Lower leg skin (tissue), 3 donors: ENCODE data around the gene ARHGEF1.

Source experiments
- POLR2A ChIP-seq, 2 donors: fragments of 450-650 bp; IDR thresholded peaks; one replicate each; pipeline ENCODE4 v1.6.1; 2016 to 2017; ENCODE audit warnings: antibody characterized with exemption in 2 of 2, mild to moderate bottlenecking in 1 of 2, moderate library complexity in 1 of 2
- TF ChIP-seq, protein P1 (sequence below), 3 donors: fragments of 450-650 bp; IDR thresholded peaks; one replicate each; pipeline ENCODE4 v1.5.1; 2016; ENCODE audit warnings: antibody characterized with exemption in 3 of 3, mild to moderate bottlenecking in 3 of 3, moderate library complexity in 2 of 3

DNA sequence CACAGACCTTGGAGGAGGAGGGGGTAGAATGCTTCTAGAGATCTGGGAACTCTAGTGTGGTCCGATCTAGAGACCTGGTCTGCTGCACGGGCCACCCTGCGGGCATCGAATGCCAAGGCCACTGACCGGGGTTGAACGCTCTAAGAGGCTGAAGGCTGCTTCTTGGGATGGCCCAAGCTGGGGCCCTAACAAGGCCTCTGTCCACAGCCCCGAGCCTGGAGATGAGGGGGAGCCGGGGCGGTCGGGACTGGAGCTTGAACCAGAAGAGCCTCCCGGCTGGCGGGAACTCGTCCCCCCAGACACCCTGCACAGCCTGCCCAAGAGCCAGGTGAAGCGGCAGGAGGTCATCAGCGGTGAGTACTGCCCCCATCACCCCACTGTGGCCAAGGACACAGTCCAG is 15.3 kb downstream of the ARHGEF1 start:
- TF ChIP-seq, protein P1, sequence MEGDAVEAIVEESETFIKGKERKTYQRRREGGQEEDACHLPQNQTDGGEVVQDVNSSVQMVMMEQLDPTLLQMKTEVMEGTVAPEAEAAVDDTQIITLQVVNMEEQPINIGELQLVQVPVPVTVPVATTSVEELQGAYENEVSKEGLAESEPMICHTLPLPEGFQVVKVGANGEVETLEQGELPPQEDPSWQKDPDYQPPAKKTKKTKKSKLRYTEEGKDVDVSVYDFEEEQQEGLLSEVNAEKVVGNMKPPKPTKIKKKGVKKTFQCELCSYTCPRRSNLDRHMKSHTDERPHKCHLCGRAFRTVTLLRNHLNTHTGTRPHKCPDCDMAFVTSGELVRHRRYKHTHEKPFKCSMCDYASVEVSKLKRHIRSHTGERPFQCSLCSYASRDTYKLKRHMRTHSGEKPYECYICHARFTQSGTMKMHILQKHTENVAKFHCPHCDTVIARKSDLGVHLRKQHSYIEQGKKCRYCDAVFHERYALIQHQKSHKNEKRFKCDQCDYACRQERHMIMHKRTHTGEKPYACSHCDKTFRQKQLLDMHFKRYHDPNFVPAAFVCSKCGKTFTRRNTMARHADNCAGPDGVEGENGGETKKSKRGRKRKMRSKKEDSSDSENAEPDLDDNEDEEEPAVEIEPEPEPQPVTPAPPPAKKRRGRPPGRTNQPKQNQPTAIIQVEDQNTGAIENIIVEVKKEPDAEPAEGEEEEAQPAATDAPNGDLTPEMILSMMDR (IDR thresholded peaks at IDR 0.05) = no peak
- no peak for TF ChIP-seq POLR2A (IDR thresholded peaks at IDR 0.05)
